ENCODE data around the gene ZNF324B.
A peak's percentile ranks its signal among the peaks of the same experiment; 100 is the strongest.

Gene ZNF324B

GRCh38 chr19:58474291-58474996 is 23.0 kb downstream of the ZNF324B start:
- no peak overlapping the region for H3K4ac ChIP-seq (ENCODE audit: low read length)
- no CpG with 5 or more reads among the region's 12 CpGs for WGBS, 2 donors (ENCODE audit: extremely low coverage in 2 of 2, insufficient read length in 2 of 2, insufficient replicate concordance in 1 of 2)

DNA sequence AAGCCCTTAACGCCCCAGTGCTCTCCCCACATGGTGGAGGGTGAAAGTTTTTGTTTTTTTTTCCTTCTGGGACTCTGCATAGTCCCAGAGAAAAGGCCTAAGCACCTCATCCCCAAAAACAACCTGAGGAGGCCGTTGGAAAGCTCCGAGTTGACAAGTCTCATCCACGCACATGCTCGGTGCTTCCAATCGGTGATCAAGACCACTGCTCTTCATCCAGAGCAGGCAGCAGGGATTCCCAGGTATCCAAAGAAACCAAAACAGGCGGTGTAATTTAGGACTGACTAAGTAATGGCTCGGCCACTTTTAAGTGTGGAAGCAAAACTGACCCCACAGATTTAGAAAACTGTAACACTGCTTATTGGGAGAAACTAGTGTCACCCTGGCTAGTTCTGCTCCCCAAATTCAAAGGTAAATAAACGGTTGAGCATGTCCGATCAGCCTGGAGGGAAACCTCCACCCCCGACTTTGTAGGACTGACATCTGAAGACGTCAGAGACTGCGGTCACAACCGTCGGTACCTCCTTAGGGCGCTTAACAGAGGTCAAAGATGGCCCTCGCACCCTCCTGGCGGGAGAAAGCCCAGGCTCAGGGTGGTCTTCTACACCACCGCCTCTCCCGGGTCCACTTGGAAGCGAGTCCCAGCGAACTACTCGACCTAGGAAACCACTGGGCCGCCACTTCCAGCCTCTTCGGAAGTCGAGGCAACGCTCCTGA is 23.7 kb downstream of the ZNF324B start:
- no peak overlapping the region for H3K4ac ChIP-seq (ENCODE audit: low read length)
- no peaks in the 10 kb centered on the region for H3K9me3 ChIP-seq (replicated peaks in 1 of 2; ENCODE audit: control insufficient read depth in 2 of 2, insufficient read depth in 1 of 2, low read depth in 1 of 2, low read length in 2 of 2)
- no peaks in the 10 kb centered on the region for H3K79me1 ChIP-seq (ENCODE audit: low read depth, low read length)
- no peak overlapping the region for H2BK15ac ChIP-seq (ENCODE audit: low read length)
- no peak overlapping the region for H3K18ac ChIP-seq (ENCODE audit: low read length)
- H4K91ac ChIP-seq (ENCODE audit: low read depth, low read length, poor library complexity) = no peak overlapping the region
- H2AK5ac ChIP-seq (ENCODE audit: low read depth, low read length) = no peak overlapping the region
- DNase-seq (ENCODE audit: low spot score) = no peak
- H3K4me3 ChIP-seq (ENCODE audit: low read length in 2 of 2) = peak overlapping the region; percentile 72 to 87
- no peak overlapping the region for H2BK12ac ChIP-seq (ENCODE audit: low read length)
- peak overlapping the region; percentile 79 for H3K9ac ChIP-seq (ENCODE audit: low read depth, low read length, poor library complexity)
- peak overlapping the region; percentile 21 for H3K23ac ChIP-seq (ENCODE audit: low read depth, low read length, poor library complexity)
- H3K27me3 ChIP-seq (ENCODE audit: control insufficient read depth in 3 of 3, insufficient read depth in 3 of 3, low read depth in 1 of 3, low read length in 3 of 3) = no peaks in the 10 kb centered on the region
- H3K4me2 ChIP-seq (ENCODE audit: insufficient read depth, low read length, poor library complexity, severe bottlenecking) = peak overlapping the region; percentile 92
- peak overlapping the region; percentile 26 for H2BK5ac ChIP-seq (ENCODE audit: low read length)
- H3K4me1 ChIP-seq (ENCODE audit: control insufficient read depth in 2 of 2, insufficient read depth in 1 of 2, low read depth in 1 of 2, low read length in 2 of 2) = peaks cover 6 to 15% of the 10 kb centered on the region in 2 donors
- WGBS, 2 donors (ENCODE audit: extremely low coverage in 2 of 2, insufficient read length in 2 of 2, insufficient replicate concordance in 1 of 2) = no CpG with 5 or more reads among the region's 27 CpGs
- peak overlapping the region; percentile 89 for H3K27ac ChIP-seq (replicated peaks; ENCODE audit: low read length)
- H2AFZ ChIP-seq (ENCODE audit: low read length) = peak overlapping the region; percentile 90
- peak overlapping the region; percentile 25 for H3K14ac ChIP-seq (ENCODE audit: low read length)
- no peak overlapping the region for H4K8ac ChIP-seq (ENCODE audit: low read depth, low read length)
- no peak overlapping the region for H2BK120ac ChIP-seq (ENCODE audit: low read depth, low read length)
- peaks cover 10 to 59% of the 10 kb centered on the region in 2 donors for H3K36me3 ChIP-seq (replicated peaks in 1 of 2; ENCODE audit: control insufficient read depth in 2 of 2, insufficient read depth in 2 of 2, low read length in 2 of 2)

More at GRCh38 chr19:58474291-58474996, 23.0 kb downstream of the ZNF324B start:
- Histone ChIP-seq H3K9ac (ENCODE audit: low read depth, low read length, poor library complexity) (no peak overlapping the region), H2BK12ac (ENCODE audit: low read length) (no peak overlapping the region), H2BK5ac (ENCODE audit: low read length) (no peak overlapping the region), H3K14ac (ENCODE audit: low read length) (no peak overlapping the region), H3K4me2 (ENCODE audit: insufficient read depth, low read length, poor library complexity, severe bottlenecking) (no peak overlapping the region), H4K91ac (ENCODE audit: low read depth, low read length, poor library complexity) (no peak overlapping the region), H3K18ac (ENCODE audit: low read length) (no peak overlapping the region), H2BK15ac (ENCODE audit: low read length) (no peak overlapping the region), H3K27ac (replicated peaks; ENCODE audit: low read length) (no peak overlapping the region), H2AFZ (ENCODE audit: low read length) (no peak overlapping the region), H3K27me3 (ENCODE audit: control insufficient read depth in 3 of 3, insufficient read depth in 3 of 3, low read depth in 1 of 3, low read length in 3 of 3) (no peaks in the 10 kb centered on the region), H2AK5ac (ENCODE audit: low read depth, low read length) (no peak overlapping the region), H3K4me3 (ENCODE audit: low read length in 2 of 2) (no peak overlapping the region), H3K9me3 (replicated peaks in 1 of 2; ENCODE audit: control insufficient read depth in 2 of 2, insufficient read depth in 1 of 2, low read depth in 1 of 2, low read length in 2 of 2) (no peaks in the 10 kb centered on the region), H4K8ac (ENCODE audit: low read depth, low read length) (no peak overlapping the region), H3K79me1 (ENCODE audit: low read depth, low read length) (no peaks in the 10 kb centered on the region), H3K23ac (ENCODE audit: low read depth, low read length, poor library complexity) (no peak overlapping the region), H2BK120ac (ENCODE audit: low read depth, low read length) (no peak overlapping the region), H3K36me3 (replicated peaks in 1 of 2; ENCODE audit: control insufficient read depth in 2 of 2, insufficient read depth in 2 of 2, low read length in 2 of 2) (peaks cover 14 to 60% of the 10 kb centered on the region in 2 donors), H3K4me1 (ENCODE audit: control insufficient read depth in 2 of 2, insufficient read depth in 1 of 2, low read depth in 1 of 2, low read length in 2 of 2) (peaks cover 6 to 15% of the 10 kb centered on the region in 2 donors)
- no peak for DNase-seq (ENCODE audit: low spot score)

- no peaks in the 10 kb centered on the region for H3K79me1 ChIP-seq (ENCODE audit: low read depth, low read length)
- H3K4me2 ChIP-seq (ENCODE audit: insufficient read depth, low read length, poor library complexity, severe bottlenecking) = peak within 1 kb of the TSS; percentile 92
- peak within 1 kb of the TSS; percentile 96 for H3K9ac ChIP-seq (ENCODE audit: low read depth, low read length, poor library complexity)
- H3K9me3 ChIP-seq (replicated peaks in 1 of 2; ENCODE audit: control insufficient read depth in 2 of 2, insufficient read depth in 1 of 2, low read depth in 1 of 2, low read length in 2 of 2) = no peaks in the 10 kb centered on the region
- peak within 1 kb of the TSS; percentile 46 for H3K4ac ChIP-seq (ENCODE audit: low read length)
- H4K91ac ChIP-seq (ENCODE audit: low read depth, low read length, poor library complexity) = no peak within 1 kb of the TSS
- H4K8ac ChIP-seq (ENCODE audit: low read depth, low read length) = no peak within 1 kb of the TSS
- peak within 1 kb of the TSS; percentile 90 for H2AFZ ChIP-seq (ENCODE audit: low read length)
- H3K14ac ChIP-seq (ENCODE audit: low read length) = peak within 1 kb of the TSS; percentile 25
- H2BK12ac ChIP-seq (ENCODE audit: low read length) = peak within 1 kb of the TSS; percentile 76
- peak within 1 kb of the TSS; percentile 89 for H3K27ac ChIP-seq (replicated peaks; ENCODE audit: low read length)
- peak within 1 kb of the TSS; percentile 86 for H3K18ac ChIP-seq (ENCODE audit: low read length)
- H2BK5ac ChIP-seq (ENCODE audit: low read length) = peak within 1 kb of the TSS; percentile 62
- peaks cover 14 to 59% of the 10 kb centered on the region in 2 donors for H3K36me3 ChIP-seq (replicated peaks in 1 of 2; ENCODE audit: control insufficient read depth in 2 of 2, insufficient read depth in 2 of 2, low read length in 2 of 2)
- peak within 1 kb of the TSS; percentile 23 for H2AK5ac ChIP-seq (ENCODE audit: low read depth, low read length)
- peak within 1 kb of the TSS; percentile 14 for H2BK15ac ChIP-seq (ENCODE audit: low read length)
- H3K4me1 ChIP-seq (ENCODE audit: control insufficient read depth in 2 of 2, insufficient read depth in 1 of 2, low read depth in 1 of 2, low read length in 2 of 2) = peaks cover 6 to 15% of the 10 kb centered on the region in 2 donors
- H3K4me3 ChIP-seq (ENCODE audit: low read length in 2 of 2) = peak within 1 kb of the TSS; percentile 72 to 87
- peak within 1 kb of the TSS; percentile 68 for H3K23ac ChIP-seq (ENCODE audit: low read depth, low read length, poor library complexity)
- H2BK120ac ChIP-seq (ENCODE audit: low read depth, low read length) = no peak within 1 kb of the TSS
- no peaks in the 10 kb centered on the region for H3K27me3 ChIP-seq (ENCODE audit: control insufficient read depth in 3 of 3, insufficient read depth in 3 of 3, low read depth in 1 of 3, low read length in 3 of 3)
- DNase-seq (ENCODE audit: low spot score) = peak; percentile 95
- WGBS, 2 donors (ENCODE audit: extremely low coverage in 2 of 2, insufficient read length in 2 of 2, insufficient replicate concordance in 1 of 2) = no CpG with 5 or more reads among the region's 64 CpGs
These were observed 24.5 kb downstream of the ZNF324B start, which contains the start of gene ZNF446 for GRCh38 chr19:58475714-58476497. Gene ZNF446, plus strand, starts transcription at chr19:58476352. Its CDS starts 867 bp downstream, at chr19:58477219.
